Stimulated activated CD4-positive, alpha-beta T cell treated with anti-CD3 and anti-CD28 coated beads, Interleukin-4, amount 100 ng/mL, for 24 hours (primary cell): Measurements from ENCODE around the gene CMTM4.
"Not testable (repeated sequence)": the region's sequence is repeated elsewhere in the genome, so short reads cannot be mapped to it uniquely, and the experiment has no call there.

Source experiments
- DNase-seq: peaks from one replicate; pipeline ENCODE4 v3.0.0-alpha.2; 2020

Gene CMTM4

GRCh38 chr16:66588981-66589713 is 107.4 kb downstream of the CMTM4 start:
- DNase-seq, result peak; percentile 57

GRCh38 chr16:66587881-66588600 is 108.5 kb downstream of the CMTM4 start:
- no peak for DNase-seq

- DNase-seq, result no peak
Measured at GRCh38 chr16:66585481-66586239, 110.9 kb downstream of the CMTM4 start.

- DNase-seq, result no peak
Measured at GRCh38 chr16:66581246-66581952, 115.1 kb downstream of the CMTM4 start.

- DNase-seq, result no peak
Measured at GRCh38 chr16:66580605-66581209, 115.8 kb downstream of the CMTM4 start.

GRCh38 chr16:66578651-66579531 is 117.7 kb downstream of the CMTM4 start, which contains the start of gene CMTM2:
CMTM2 (plus strand) TSS chr16:66579463; CDS start chr16:66579608, 145 bp downstream.
- no peak for DNase-seq

GRCh38 chr16:66576296-66576695 is 120.2 kb downstream of the CMTM4 start:
- DNase-seq, result no peak

GRCh38 chr16:66575060-66575459 is 121.5 kb downstream of the CMTM4 start:
- DNase-seq, result no peak

- DNase-seq, result no peak
Measured at GRCh38 chr16:66574531-66574930, 122.0 kb downstream of the CMTM4 start.

- DNase-seq, result no peak
Measured at GRCh38 chr16:66574081-66574480, 122.5 kb downstream of the CMTM4 start.

GRCh38 chr16:66572356-66572755 is 124.2 kb downstream of the CMTM4 start:
- DNase-seq, result no peak

GRCh38 chr16:66569827-66570405 is 126.6 kb downstream of the CMTM4 start:
- DNase-seq, result no peak

GRCh38 chr16:66569131-66569530 is 127.4 kb downstream of the CMTM4 start:
- no peak for DNase-seq

- DNase-seq, result no peak
Measured at GRCh38 chr16:66568355-66568754, 128.2 kb downstream of the CMTM4 start.

- DNase-seq, result not testable (repeated sequence)
Measured at GRCh38 chr16:66567270-66567669, 129.3 kb downstream of the CMTM4 start.

GRCh38 chr16:66566051-66566901 is 130.3 kb downstream of the CMTM4 start, which contains the start of gene CMTM1:
CMTM1 (plus strand) TSS chr16:66566439; CDS start chr16:66566514, 75 bp downstream.
- no peak for DNase-seq
